AG04450 (cell line): Measurements from ENCODE around the gene ZNF346. TPM values are rescaled to one million over a fixed set of nuclear protein-coding genes. Genes with fewer than 3 reads are reported as not detected.

Experiments used
- CTCF ChIA-PET: fragments of 300-600, 350-600 bp; formaldehyde crosslinking; extraction: SDS; loops from one replicate; lab custom pipeline; 2022; ENCODE audit warnings: antibody characterized with exemption, inconsistent platforms; lab: Charles Lee
- POLR2A ChIA-PET: fragments of 350-600 bp; formaldehyde crosslinking; extraction: SDS; loops from one replicate; lab custom pipeline; 2021; ENCODE audit warnings: antibody characterized with exemption, inconsistent platforms; lab: Yijun Ruan, JAX
- DNase-seq: peaks from one replicate; pipeline ENCODE4 v3.0.0-alpha.2; 2011; ENCODE audit warnings: low read depth, low spot score
- H3K27ac ChIP-seq: one replicate; pipeline ENCODE4 v1.5.1; 2012; ENCODE audit warnings: low read depth, low read length, control low read depth
- H3K27me3 ChIP-seq: one replicate; pipeline ENCODE4 v1.6.0; 2012; ENCODE audit warnings: low read length; ENCODE audit not compliant: control insufficient read depth, insufficient read depth
- H3K4me3 ChIP-seq: 2 replicates; pipeline ENCODE4 v1.5.1; 2011; ENCODE audit warnings: mild to moderate bottlenecking, low read depth, low read length, control low read depth
- H3K9me3 ChIP-seq: 2 replicates; pipeline ENCODE4 v1.5.1; 2012; ENCODE audit warnings: low read length; ENCODE audit not compliant: control insufficient read depth, insufficient read depth
- polyA plus RNA-seq: library from polyadenylated mRNA; depleted of rRNA; stranded (reverse); fragments of >200 nt; gene quantifications from 2 replicates; pipeline ENCODE4 v1.2.3, GENCODE V29; 2011
- TF ChIP-seq, protein P1 (sequence below): IDR thresholded peaks from 2 replicates; pipeline ENCODE4 v1.5.1; 2011; ENCODE audit warnings: low read depth, low read length, control low read depth, inconsistent platforms

ZNF346 gene
- polyA plus RNA-seq, 1 experiment = 15.0 TPM

DNA sequence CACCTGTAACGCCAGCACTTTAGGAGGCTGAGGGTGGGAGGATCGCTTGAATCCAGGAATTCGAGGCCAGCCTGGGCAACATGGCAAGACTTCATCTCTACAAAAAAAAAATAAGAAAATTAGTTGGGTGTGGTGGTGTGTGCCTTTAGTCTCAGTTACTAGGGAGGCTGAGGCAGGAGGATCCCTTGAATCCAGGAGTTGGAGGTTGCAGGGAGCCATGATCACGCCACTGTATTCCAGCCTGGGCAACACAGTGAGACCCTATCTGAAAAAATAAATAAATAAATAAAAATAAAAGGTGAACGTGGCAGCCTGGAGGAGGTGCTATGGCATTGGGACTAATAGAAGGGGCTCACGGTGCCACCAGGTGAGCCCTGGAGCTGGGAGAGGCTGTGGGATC, 71.3 kb downstream of the ZNF346 start:
- POLR2A ChIA-PET = interaction anchor here (1.4 kb wide), 1 partner anchor 16 kb away, joined by 4 read pairs; no protein-coding TSS in a partner anchor
- TF ChIP-seq, protein P1, sequence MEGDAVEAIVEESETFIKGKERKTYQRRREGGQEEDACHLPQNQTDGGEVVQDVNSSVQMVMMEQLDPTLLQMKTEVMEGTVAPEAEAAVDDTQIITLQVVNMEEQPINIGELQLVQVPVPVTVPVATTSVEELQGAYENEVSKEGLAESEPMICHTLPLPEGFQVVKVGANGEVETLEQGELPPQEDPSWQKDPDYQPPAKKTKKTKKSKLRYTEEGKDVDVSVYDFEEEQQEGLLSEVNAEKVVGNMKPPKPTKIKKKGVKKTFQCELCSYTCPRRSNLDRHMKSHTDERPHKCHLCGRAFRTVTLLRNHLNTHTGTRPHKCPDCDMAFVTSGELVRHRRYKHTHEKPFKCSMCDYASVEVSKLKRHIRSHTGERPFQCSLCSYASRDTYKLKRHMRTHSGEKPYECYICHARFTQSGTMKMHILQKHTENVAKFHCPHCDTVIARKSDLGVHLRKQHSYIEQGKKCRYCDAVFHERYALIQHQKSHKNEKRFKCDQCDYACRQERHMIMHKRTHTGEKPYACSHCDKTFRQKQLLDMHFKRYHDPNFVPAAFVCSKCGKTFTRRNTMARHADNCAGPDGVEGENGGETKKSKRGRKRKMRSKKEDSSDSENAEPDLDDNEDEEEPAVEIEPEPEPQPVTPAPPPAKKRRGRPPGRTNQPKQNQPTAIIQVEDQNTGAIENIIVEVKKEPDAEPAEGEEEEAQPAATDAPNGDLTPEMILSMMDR = no peak
- H3K4me3 ChIP-seq = no peak overlapping the region
- CTCF ChIA-PET = interaction anchor here (0.6 to 2.1 kb wide), 2 partner anchors 17 to 22 kb away, joined by 5 to 6 read pairs; no protein-coding TSS in a partner anchor
- no peaks in the 10 kb centered on the region for H3K27me3 ChIP-seq
- DNase-seq = no peak
- H3K27ac ChIP-seq = no peak overlapping the region
- H3K9me3 ChIP-seq = no peaks in the 10 kb centered on the region; the same call in 1 of the 2 replicates

DNA sequence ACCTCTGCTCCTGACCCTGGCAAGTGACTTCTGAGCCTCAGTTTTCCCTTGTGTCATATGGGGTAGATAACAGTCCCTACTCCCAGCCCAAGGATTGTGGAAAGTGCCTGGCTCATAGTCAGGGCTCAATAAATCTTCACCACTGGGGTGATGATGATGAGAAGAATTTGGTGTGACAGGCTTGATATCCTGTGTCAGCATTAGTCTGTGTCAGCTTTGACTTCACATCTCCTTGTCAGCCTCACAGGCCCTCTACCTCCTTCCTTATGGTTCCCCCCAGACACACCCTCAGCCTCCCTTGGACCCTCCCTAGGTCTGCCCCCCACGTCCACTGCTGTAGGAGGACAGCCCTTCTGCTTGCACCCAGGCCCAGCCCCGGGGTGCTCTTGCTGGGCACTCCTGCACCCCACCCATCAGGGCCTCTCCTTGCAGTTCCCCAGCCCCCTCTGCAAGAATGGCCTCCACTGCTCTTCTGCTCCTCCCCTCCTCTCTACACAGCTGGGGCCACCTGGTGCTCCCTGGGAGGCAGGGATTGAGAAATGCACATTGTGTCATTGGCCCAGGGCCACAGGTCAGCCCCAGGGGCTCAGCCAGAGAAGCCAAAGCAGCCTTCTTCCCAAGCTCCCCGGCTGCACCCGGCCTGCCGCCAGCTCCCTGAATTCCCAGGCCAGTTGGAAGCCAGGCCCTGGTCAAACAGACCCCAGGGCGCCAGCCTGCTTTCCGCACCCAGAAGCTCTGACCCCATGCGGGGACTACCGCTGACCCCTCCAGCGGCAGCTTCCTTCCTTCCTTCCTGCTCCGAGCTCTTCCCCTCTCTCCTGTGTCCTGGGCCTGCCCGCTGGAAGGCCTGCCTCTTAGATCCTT, 72.0 kb downstream of the ZNF346 start:
- POLR2A ChIA-PET = interaction anchor here (0.5 to 1.4 kb wide), 3 partner anchors 8 to 88 kb away, joined by 4 read pairs; partner anchors contain the start of gene UIMC1
- CTCF ChIA-PET = interaction anchor here (0.6 to 2.1 kb wide), 3 partner anchors 16 to 23 kb away, joined by 4 to 6 read pairs (median 5); no protein-coding TSS in a partner anchor
- H3K27me3 ChIP-seq = no peaks in the 10 kb centered on the region
- H3K27ac ChIP-seq = peak overlapping the region; percentile 90
- H3K4me3 ChIP-seq = no peak overlapping the region
- TF ChIP-seq, protein P1 = no peak
- no peaks in the 10 kb centered on the region; the same call in 1 of the 2 replicates for H3K9me3 ChIP-seq
- DNase-seq = peak; percentile 88

DNA sequence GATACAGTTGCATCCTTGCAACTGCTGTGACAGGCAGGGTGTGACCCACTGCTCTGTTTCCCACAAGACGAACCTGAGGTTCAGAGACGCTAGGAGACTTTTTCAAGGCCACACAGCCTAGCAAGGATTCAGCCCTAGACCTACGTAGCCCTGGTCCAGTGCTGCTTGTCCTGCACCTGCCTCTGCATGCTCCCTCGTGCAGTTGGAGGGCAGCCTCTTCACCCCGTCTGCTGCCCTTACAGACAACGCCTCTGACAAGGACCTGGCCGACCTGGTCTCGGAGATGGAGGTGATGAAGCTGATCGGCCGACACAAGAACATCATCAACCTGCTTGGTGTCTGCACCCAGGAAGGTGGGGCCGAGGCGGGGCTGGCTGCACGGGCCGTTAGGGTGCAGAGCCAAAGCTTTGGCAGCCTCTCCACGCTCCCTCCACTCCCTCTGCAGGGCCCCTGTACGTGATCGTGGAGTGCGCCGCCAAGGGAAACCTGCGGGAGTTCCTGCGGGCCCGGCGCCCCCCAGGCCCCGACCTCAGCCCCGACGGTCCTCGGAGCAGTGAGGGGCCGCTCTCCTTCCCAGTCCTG, 72.7 kb downstream of the ZNF346 start:
- Histone ChIP-seq H3K27me3 (no peaks in the 10 kb centered on the region), H3K27ac (peak overlapping the region; percentile 90), H3K9me3 (no peaks in the 10 kb centered on the region; the same call in 1 of the 2 replicates), H3K4me3 (no peak overlapping the region)
- POLR2A ChIA-PET = interaction anchor here (0.8 to 1.4 kb wide), 2 partner anchors 9 to 15 kb away, joined by 4 read pairs; no protein-coding TSS in a partner anchor
- CTCF ChIA-PET = interaction anchor here (0.7 to 2.1 kb wide), 2 partner anchors 17 to 24 kb away, joined by 4 to 6 read pairs; no protein-coding TSS in a partner anchor
- TF ChIP-seq, protein P1 = no peak
- DNase-seq = no peak

DNA sequence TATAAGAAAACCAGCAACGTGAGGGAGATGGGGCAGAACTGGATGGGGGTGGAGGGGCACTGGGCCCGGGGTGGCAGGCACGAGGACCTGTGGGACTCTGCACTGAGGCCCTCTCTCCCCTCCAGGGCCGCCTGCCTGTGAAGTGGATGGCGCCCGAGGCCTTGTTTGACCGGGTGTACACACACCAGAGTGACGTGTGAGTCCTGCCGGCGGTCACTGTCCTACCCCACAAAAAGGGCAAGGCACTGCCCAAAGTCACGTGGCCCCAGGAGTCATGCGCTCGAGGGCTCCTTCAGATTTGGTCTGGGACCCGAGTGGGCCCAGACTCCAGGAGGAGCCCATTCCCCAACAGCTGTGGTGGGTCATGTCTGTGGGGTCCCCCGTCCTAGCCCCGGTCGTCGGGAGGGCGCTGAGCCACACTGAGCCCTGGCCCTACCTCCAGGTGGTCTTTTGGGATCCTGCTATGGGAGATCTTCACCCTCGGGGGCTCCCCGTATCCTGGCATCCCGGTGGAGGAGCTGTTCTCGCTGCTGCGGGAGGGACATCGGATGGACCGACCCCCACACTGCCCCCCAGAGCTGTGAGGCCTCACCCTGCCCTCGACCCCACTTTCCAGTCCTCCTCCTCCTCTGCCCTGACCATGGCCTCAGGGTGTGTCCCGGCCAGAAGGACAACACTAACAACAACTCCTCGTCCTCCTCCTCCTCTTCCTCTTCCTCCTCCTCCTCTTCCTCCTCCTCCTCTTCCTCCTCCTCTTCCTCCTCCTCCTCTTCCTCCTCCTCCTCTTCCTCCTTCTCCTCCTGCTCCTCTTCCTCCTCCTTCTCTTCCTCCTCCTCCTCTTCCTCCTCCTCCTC, 73.9 kb downstream of the ZNF346 start:
- H3K9me3 ChIP-seq = no peaks in the 10 kb centered on the region; the same call in 1 of the 2 replicates
- no peak overlapping the region for H3K4me3 ChIP-seq
- H3K27me3 ChIP-seq = no peaks in the 10 kb centered on the region
- no peak overlapping the region for H3K27ac ChIP-seq
- no peak for DNase-seq
- ChIA-PET CTCF (interaction anchor here (1.6 to 3.4 kb wide), 3 partner anchors 16 to 25 kb away, joined by 5 to 25 read pairs (median 6); no protein-coding TSS in a partner anchor), POLR2A (no interaction called here)
- TF ChIP-seq, protein P1 = no peak
